WERI-Rb-1 (cell line): Measurements from ENCODE around the gene PTN.
"Not testable (repeated sequence)": the region's sequence is repeated elsewhere in the genome, so short reads cannot be mapped to it uniquely, and the experiment has no call there.

ENCODE experiments used
- DNase-seq: peaks from one replicate; pipeline ENCODE4 v3.0.0-alpha.2; 2020
- H3K27ac ChIP-seq: fragments of 250-450 bp; sonication (Bioruptor Pico); 2 replicates; pipeline ENCODE4 v1.5.1; 2020; ENCODE audit warnings: mild to moderate bottlenecking, moderate library complexity
- H3K27me3 ChIP-seq: fragments of 250-450 bp; sonication (Bioruptor Pico); 2 replicates; pipeline ENCODE4 v1.5.1; 2021; ENCODE audit warnings: mild to moderate bottlenecking, low read depth, moderate library complexity; ENCODE audit not compliant: insufficient read depth, severe bottlenecking
- H3K36me3 ChIP-seq: fragments of 250-450 bp; sonication (Bioruptor Pico); 2 replicates; pipeline ENCODE4 v1.5.1; 2020; ENCODE audit warnings: mild to moderate bottlenecking, moderate library complexity
- H3K4me3 ChIP-seq: 2 replicates; pipeline ENCODE4 v1.5.1; 2011; ENCODE audit warnings: low read depth, mild to moderate bottlenecking, control low read depth, low read length
- H3K9me3 ChIP-seq: fragments of 250-450 bp; sonication (Bioruptor Pico); 2 replicates; pipeline ENCODE4 v1.5.1; 2021; ENCODE audit warnings: mild to moderate bottlenecking, moderate library complexity; ENCODE audit not compliant: severe bottlenecking
- TF ChIP-seq, protein P1 (sequence below): IDR thresholded peaks from 2 replicates; pipeline ENCODE4 v1.5.1; 2011; ENCODE audit warnings: low read depth, mild to moderate bottlenecking, control low read depth, inconsistent platforms, low read length

The PTN gene

DNA sequence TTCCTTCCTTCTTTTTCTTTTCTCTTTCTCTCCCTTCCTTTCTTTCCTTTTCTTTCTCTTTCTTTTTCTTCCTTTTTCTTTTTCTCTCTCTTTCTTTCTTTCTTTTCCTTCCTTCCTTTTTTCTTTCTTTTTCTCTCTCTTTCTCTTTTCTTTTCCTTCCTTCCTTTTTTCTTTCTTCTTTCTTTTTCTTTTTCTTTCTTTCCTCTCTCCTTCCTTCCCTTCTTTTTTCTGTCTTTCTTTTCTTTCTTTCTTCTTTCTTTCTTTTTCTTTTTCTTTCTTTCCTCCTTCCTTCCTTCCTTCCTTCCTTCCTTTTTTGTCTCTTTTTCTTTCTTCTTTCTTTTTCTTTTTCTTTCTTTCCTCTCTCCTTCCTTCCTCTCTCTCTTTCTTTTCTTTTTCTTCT, 136.8 kb downstream of the PTN start:
- DNase-seq, result no peak
- H3K36me3 ChIP-seq, result no peaks in the 10 kb centered on the region
- H3K27me3 ChIP-seq, result no peaks in the 10 kb centered on the region
- no peak overlapping the region for H3K27ac ChIP-seq
- no peak overlapping the region for H3K4me3 ChIP-seq
- H3K9me3 ChIP-seq, result no peaks in the 10 kb centered on the region
- TF ChIP-seq, protein P1, sequence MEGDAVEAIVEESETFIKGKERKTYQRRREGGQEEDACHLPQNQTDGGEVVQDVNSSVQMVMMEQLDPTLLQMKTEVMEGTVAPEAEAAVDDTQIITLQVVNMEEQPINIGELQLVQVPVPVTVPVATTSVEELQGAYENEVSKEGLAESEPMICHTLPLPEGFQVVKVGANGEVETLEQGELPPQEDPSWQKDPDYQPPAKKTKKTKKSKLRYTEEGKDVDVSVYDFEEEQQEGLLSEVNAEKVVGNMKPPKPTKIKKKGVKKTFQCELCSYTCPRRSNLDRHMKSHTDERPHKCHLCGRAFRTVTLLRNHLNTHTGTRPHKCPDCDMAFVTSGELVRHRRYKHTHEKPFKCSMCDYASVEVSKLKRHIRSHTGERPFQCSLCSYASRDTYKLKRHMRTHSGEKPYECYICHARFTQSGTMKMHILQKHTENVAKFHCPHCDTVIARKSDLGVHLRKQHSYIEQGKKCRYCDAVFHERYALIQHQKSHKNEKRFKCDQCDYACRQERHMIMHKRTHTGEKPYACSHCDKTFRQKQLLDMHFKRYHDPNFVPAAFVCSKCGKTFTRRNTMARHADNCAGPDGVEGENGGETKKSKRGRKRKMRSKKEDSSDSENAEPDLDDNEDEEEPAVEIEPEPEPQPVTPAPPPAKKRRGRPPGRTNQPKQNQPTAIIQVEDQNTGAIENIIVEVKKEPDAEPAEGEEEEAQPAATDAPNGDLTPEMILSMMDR, result no peak

DNA sequence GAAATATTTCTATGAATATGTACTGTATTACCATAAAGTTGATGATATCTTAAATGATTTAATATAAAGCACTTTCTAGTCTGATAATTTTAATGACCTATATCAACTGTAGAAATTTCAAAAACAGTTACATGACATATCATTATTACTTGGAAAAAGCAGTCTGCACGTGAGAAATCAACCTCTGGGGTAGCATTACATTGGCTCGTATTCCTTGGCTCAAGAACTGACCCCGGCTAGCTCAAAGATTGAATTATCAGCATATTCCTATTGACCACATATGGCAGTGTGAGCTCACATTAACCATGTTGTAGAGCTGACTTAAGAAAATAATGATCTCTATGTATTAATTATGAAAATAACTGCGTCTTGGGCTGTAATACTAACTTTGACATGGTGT, 139.3 kb downstream of the PTN start:
- Histone ChIP-seq H3K27me3 (no peaks in the 10 kb centered on the region), H3K4me3 (no peak overlapping the region), H3K9me3 (no peaks in the 10 kb centered on the region), H3K36me3 (no peaks in the 10 kb centered on the region), H3K27ac (no peak overlapping the region)
- TF ChIP-seq, protein P1, result no peak
- no peak for DNase-seq

DNA sequence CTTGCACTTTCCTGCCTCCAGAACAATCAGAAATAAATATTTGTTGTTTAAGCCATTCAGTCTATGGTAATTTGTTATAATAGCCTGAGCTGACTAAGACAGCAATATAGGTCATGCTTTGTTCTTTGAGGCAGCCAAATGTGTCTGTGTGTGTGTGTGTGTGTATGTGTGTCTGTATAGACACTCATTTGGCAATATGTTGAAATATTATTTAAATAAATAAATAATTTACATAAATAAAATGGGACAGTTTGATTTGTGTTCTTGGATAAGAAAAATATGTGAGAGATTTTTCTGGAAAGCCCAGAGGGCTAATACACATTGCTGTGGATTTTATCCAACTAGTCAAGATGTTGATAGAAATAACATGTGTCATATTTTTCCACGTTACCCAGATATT, 140.2 kb downstream of the PTN start:
- Histone ChIP-seq H3K27me3 (no peaks in the 10 kb centered on the region), H3K27ac (no peak overlapping the region), H3K9me3 (no peaks in the 10 kb centered on the region), H3K4me3 (no peak overlapping the region), H3K36me3 (no peaks in the 10 kb centered on the region)
- no peak for DNase-seq
- TF ChIP-seq, protein P1, result no peak

DNA sequence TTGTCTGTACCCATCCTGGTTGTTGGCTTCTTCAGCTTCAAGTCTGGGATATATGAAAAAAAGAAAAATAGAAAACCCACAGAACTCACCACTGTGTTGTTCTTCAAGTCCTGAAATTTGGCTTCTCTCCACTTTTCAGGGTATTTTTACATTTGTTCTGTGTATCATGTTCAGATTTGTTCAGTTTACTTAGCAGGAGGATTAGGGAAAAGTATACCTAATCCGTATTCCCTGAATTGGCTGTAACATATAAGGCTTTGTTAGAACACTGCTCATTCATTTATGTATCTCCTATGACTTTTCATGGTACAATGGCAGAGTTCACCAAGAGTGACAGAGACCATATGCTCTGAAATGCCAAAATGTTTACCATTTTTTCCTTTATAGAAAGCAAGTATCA, 146.9 kb downstream of the PTN start:
- Histone ChIP-seq H3K4me3 (no peak overlapping the region), H3K36me3 (no peaks in the 10 kb centered on the region), H3K9me3 (no peaks in the 10 kb centered on the region), H3K27me3 (no peaks in the 10 kb centered on the region), H3K27ac (no peak overlapping the region)
- DNase-seq, result no peak
- TF ChIP-seq, protein P1, result no peak

DNA sequence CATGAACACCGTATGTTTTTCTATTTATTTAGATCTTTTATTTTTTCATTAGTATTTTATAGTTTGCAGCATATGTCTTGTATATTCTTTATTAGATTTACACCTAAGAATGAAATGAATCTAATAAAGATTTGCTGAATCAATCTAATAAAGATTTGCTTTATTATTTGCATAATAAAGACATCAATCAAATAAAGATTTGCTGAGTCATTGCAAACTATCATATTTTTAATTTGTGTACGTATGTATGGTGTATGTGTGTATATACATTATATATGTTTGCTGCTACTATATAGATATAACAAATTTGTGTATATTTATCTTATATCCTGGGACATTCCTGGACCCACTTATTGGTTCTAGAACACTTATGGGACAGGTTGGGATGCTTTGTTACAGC, 147.5 kb downstream of the PTN start:
- Histone ChIP-seq H3K27ac (no peak overlapping the region), H3K4me3 (no peak overlapping the region), H3K27me3 (no peaks in the 10 kb centered on the region), H3K36me3 (no peaks in the 10 kb centered on the region), H3K9me3 (no peaks in the 10 kb centered on the region)
- TF ChIP-seq, protein P1, result no peak
- DNase-seq, result no peak

DNA sequence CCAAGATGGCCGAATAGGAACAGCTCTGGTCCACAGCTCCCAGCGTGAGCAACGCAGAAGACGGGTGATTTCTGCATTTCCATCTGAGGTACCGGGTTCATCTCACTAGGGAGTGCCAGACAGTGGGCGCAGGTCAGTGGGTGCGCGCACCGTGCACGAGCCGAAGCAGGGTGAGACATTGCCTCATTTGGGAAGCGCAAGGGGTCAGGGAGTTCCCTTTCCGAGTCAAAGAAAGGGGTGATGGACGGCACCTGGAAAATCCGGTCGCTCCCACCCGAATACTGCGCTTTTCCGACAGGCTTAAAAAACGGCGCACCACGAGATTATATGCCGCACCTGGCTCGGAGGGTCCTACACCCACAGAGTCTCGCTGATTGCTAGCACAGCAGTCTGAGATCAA, 161.9 kb downstream of the PTN start:
- not testable (repeated sequence) for H3K27me3 ChIP-seq, H3K27ac ChIP-seq, DNase-seq, H3K36me3 ChIP-seq, H3K4me3 ChIP-seq, H3K9me3 ChIP-seq
